ENCODE measurements around the gene SPG11.
A peak's percentile ranks its signal among the peaks of the same experiment; 100 is the strongest.
"Not testable (repeated sequence)": the region's sequence is repeated elsewhere in the genome, so short reads cannot be mapped to it uniquely, and the experiment has no call there.

Gene SPG11

GRCh38 chr15:44682211-44682610 lies 18.7 kb upstream of the SPG11 start:
- DNase-seq, result no peak

GRCh38 chr15:44676676-44677075 lies 13.2 kb upstream of the SPG11 start:
- no peak for DNase-seq

- no peak for DNase-seq
Measured at GRCh38 chr15:44675911-44676310, 12.4 kb upstream of the SPG11 start.

GRCh38 chr15:44673639-44674038 lies 10.2 kb upstream of the SPG11 start:
- no peak for DNase-seq

- no peak for DNase-seq
Measured at GRCh38 chr15:44670087-44670950, 6.9 kb upstream of the SPG11 start.

GRCh38 chr15:44668921-44669320 lies 5.5 kb upstream of the SPG11 start:
- DNase-seq, result no peak

- no peak for DNase-seq
Measured at GRCh38 chr15:44667039-44667360, 3.5 kb upstream of the SPG11 start.

GRCh38 chr15:44666210-44667038 lies 3.0 kb upstream of the SPG11 start:
- DNase-seq, result no peak

GRCh38 chr15:44662478-44663409 lies 718 bp downstream of the SPG11 start:
- peak; percentile 47 for DNase-seq

- DNase-seq, result no peak
Measured at GRCh38 chr15:44661576-44661975, 1.9 kb downstream of the SPG11 start.

- DNase-seq, result no peak
Measured at GRCh38 chr15:44659056-44659455, 4.4 kb downstream of the SPG11 start.

- no peak for DNase-seq
Measured at GRCh38 chr15:44657378-44657777, 6.1 kb downstream of the SPG11 start.

- DNase-seq, result no peak
Measured at GRCh38 chr15:44656913-44657312, 6.5 kb downstream of the SPG11 start.

GRCh38 chr15:44656298-44656697 lies 7.2 kb downstream of the SPG11 start:
- no peak for DNase-seq

GRCh38 chr15:44654858-44655257 lies 8.6 kb downstream of the SPG11 start:
- peak; percentile 8 for DNase-seq

GRCh38 chr15:44647637-44648036 lies 15.8 kb downstream of the SPG11 start:
- no peak for DNase-seq

- no peak for DNase-seq
Measured at GRCh38 chr15:44647036-44647435, 16.4 kb downstream of the SPG11 start.

GRCh38 chr15:44646460-44646859 lies 17.0 kb downstream of the SPG11 start:
- DNase-seq, result no peak

GRCh38 chr15:44641651-44642050 lies 21.8 kb downstream of the SPG11 start:
- no peak for DNase-seq

- no peak for DNase-seq
Measured at GRCh38 chr15:44636976-44637375, 26.5 kb downstream of the SPG11 start.

- peak; percentile 22 for DNase-seq
Measured at GRCh38 chr15:44633603-44634002, 29.9 kb downstream of the SPG11 start.

- not testable (repeated sequence) for DNase-seq
Measured at GRCh38 chr15:44625286-44625685, 38.2 kb downstream of the SPG11 start.

- DNase-seq, result no peak
Measured at GRCh38 chr15:44623178-44623577, 40.3 kb downstream of the SPG11 start.
